Subcutaneous abdominal adipose tissue (tissue), 5 donors: ENCODE measurements around the gene NOTO.

Source experiments
- H3K27ac ChIP-seq: one replicate; pipeline ENCODE4 v1.7.0; 2013; ENCODE audit warnings: low read depth, mild to moderate bottlenecking, inconsistent platforms, low read length, moderate library complexity
- H3K27me3 ChIP-seq, 5 donors: one replicate each; pipeline ENCODE4 v1.7.0; 2013; ENCODE audit warnings: low read length in 5 of 5, inconsistent platforms in 1 of 5; ENCODE audit not compliant: control insufficient read depth in 5 of 5, insufficient read depth in 4 of 5
- H3K36me3 ChIP-seq, 5 donors: one replicate each; pipeline ENCODE4 v1.7.0; 2013; ENCODE audit warnings: low read length in 5 of 5; ENCODE audit not compliant: control insufficient read depth in 5 of 5, insufficient read depth in 5 of 5
- H3K4me1 ChIP-seq, 5 donors: one replicate each; pipeline ENCODE4 v1.7.0; 2013; ENCODE audit warnings: low read length in 5 of 5, mild to moderate bottlenecking in 3 of 5, moderate library complexity in 1 of 5; ENCODE audit not compliant: control insufficient read depth in 5 of 5, insufficient read depth in 5 of 5
- H3K4me3 ChIP-seq, 5 donors: one replicate each; pipeline ENCODE4 v1.7.0; 2013; ENCODE audit warnings: low read length in 5 of 5, low read depth in 1 of 5
- H3K9ac ChIP-seq, 5 donors: one replicate each; pipeline ENCODE4 v1.7.0; 2013; ENCODE audit warnings: low read length in 5 of 5, mild to moderate bottlenecking in 4 of 5, moderate library complexity in 3 of 5
- H3K9me3 ChIP-seq, 5 donors: one replicate each; pipeline ENCODE4 v1.7.0; 2013; ENCODE audit warnings: low read length in 5 of 5; ENCODE audit not compliant: control insufficient read depth in 5 of 5
- donor health status: healthy.
- donor health status: healthy.
- donor health status: healthy.
- donor health status: healthy.
- donor health status: healthy.

The NOTO gene

DNA sequence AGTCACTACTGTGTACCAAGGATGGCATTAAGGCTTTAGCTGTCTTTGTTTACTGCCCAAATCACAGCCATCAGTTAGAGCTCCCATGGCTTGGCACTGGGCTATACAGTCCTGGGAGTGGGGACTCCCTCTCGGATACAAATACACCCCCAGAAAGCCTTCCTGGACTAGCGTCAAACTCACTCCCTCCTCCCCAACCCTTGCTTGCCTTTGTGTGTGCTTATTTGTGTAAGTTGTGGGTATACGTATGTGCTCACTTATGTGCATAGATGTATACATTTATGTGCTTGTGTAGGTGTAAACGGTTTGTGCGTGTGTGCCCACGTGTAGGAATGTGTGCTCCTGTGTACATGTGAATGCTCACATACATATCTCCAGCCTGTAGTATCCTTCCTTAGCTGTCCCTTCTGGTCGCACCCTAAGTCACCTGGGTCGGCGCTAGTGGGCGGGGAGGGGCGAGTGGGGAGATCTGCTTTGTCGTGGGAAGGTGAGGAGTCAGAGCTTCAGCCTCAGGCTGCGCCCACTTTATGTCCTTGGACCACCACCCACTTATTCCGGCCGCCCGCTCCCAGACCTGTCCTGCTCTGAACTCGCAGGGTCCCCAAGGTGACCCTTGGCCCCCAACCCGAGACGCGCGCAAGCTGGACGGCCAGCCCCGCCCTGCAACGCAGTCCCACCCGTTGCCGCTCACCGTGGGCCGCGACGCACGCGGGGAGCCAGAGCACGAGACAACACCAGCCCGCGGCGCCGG lies 30.2 kb downstream of the NOTO start:
- Histone ChIP-seq H3K27ac (peak overlapping the region; percentile 46), H3K36me3 (peaks cover 0 to 29% (median 26%) of the 10 kb centered on the region in 5 donors), H3K9ac (peak overlapping the region; percentile 58 to 97 (median 65)), H3K4me1 (peaks cover 13 to 41% (median 34%) of the 10 kb centered on the region in 5 donors), H3K9me3 (no peaks in the 10 kb centered on the region), H3K4me3 (peak overlapping the region; percentile 73 to 97 (median 97)), H3K27me3 (no peaks in the 10 kb centered on the region)

DNA sequence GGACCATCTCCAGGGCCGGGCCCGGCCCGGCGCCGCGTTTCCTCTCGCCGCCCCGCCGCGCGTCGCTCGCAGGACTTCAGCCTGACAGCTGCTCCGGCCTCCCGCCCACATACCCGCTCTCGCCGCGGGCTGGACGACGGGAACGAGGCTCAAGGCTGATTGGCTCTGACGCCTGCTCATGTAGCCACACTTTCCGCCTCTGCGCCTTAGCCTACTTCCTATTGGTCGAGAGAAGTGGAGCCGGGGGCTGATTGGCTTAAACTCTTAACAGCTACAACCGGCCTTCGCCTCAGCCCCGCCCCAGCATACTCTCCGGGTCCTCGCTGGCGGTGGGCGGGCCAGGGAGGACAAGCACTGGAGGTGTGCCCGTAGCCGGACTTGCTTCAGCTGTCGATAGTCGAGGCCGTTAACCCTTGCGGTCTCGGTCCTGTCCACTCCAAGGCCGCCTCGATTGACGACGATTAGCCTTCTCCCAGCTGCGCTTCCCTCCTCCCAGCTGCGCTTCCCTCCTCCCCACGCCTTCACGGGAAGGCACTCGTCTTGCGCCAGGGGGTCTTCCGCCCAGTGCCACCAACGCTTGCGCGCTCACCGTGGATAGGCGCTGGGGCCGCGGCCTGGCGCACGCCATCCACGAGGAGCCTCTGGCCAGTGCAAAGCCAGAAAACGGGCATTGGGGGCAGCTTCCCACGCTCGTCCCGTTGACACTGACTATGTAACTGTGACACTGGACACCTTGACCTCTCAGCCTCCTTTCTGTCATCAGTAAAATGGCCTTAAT lies 31.0 kb downstream of the NOTO start, which contains the start of gene PRADC1:
PRADC1 (minus strand) TSS at position 86 of the 778 bp plus-strand sequence; CDS start at position 7, 79 bp downstream.
- peak within 1 kb of the TSS; percentile 94 for H3K27ac ChIP-seq
- peak within 1 kb of the TSS; percentile 73 to 99 (median 97) for H3K4me3 ChIP-seq
- H3K9ac ChIP-seq: peak within 1 kb of the TSS; percentile 82 to 98 (median 91)
- no peaks in the 10 kb centered on the region for H3K27me3 ChIP-seq
- no peaks in the 10 kb centered on the region for H3K9me3 ChIP-seq
- peaks cover 13 to 43% (median 34%) of the 10 kb centered on the region in 5 donors for H3K4me1 ChIP-seq
- peaks cover 0 to 22% (median 18%) of the 10 kb centered on the region in 5 donors for H3K36me3 ChIP-seq

DNA sequence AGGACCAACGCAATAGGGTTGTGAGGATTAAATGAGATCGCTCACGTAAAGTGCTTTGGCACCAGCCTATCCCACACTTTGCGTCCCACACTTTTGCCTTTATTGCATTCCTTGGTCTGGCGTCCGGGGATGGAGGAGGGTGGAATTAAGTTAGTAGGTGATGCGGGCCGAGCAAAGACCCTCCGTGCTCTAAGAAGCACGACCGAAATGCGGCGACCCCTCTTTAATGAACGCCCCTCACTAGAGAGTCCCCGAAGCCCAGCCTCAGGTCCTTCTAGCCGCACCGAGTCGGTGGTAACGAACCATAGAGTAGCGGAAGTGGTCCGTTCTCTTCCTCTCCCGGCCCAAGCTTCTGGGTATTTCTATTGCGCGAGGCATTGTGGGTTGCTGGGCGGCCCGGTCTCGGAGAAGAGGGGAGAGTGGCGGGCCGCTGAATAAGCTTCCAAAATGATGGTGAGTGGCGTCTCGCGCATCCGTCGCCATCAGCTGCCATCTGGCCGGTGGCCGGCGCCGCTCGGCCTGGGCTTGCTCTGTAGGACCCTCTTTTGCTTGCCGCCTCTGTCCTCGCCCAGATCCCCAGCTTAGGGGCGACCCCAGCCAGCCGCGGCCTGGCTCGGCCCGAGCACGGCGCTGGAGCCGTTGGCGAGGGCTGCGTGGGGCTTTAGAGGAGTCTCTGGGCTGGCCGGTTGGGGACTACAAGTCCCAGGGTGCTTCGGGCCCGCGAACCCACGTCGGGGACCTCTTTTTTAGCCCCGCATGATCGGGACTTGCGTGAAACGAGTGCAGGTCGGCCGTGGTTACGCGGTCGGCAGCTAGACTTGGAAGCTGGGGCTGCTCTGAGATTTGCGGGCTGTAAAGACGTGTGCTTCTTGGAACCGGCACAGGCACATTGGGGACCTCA lies 31.8 kb downstream of the NOTO start, which contains the start of gene CCT7:
CCT7 (plus strand) TSS at position 377 of the 901 bp plus-strand sequence; CDS start at position 448, 71 bp downstream.
- peak within 1 kb of the TSS; percentile 82 to 98 (median 91) for H3K9ac ChIP-seq
- peaks cover 0 to 22% (median 14%) of the 10 kb centered on the region in 5 donors for H3K36me3 ChIP-seq
- H3K9me3 ChIP-seq: no peaks in the 10 kb centered on the region
- H3K27me3 ChIP-seq: no peaks in the 10 kb centered on the region
- peaks cover 13 to 50% (median 39%) of the 10 kb centered on the region in 5 donors for H3K4me1 ChIP-seq
- H3K27ac ChIP-seq: peak within 1 kb of the TSS; percentile 94
- H3K4me3 ChIP-seq: peak within 1 kb of the TSS; percentile 73 to 99 (median 97)

DNA sequence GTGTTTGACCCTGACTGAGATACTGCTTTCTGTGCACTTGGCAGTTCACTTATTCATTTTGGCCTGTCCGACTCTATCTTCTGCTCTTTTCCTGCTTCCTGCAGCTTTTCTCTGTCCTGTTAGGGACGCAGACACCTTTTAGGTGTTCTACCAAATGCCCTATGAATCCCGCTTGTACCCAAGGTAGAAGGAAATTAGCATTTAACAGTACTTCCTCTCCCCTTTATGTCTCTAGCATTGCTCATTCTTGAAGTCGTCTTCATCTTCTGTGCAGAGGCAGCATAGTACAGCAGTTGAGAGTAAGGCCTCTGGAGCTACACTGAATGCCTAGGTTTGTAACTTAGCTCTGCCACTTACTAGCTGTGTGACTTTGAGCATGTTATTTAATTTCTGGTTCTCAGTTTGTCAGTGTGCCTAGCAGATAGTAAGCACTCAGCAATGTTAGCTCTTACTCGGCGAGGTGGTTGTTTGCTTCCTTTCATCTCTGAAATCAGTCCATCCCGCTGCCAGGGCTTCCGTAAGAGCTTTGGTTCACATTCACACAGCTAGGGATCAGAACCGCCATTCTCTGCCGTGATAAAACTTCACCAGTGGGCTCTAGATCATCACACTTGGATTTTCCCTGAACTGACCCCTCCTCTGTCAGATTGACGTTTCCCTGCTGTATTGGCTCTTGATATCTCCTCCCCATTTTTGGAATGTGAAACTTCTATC lies 33.1 kb downstream of the NOTO start:
- no peaks in the 10 kb centered on the region for H3K27me3 ChIP-seq
- peak overlapping the region; percentile 73 to 99 (median 97) for H3K4me3 ChIP-seq
- H3K27ac ChIP-seq: peak overlapping the region; percentile 94
- no peaks in the 10 kb centered on the region for H3K9me3 ChIP-seq
- peak overlapping the region; percentile 64 to 98 (median 88) for H3K9ac ChIP-seq
- peaks cover 3 to 21% (median 14%) of the 10 kb centered on the region in 5 donors for H3K36me3 ChIP-seq
- peaks cover 13 to 55% (median 44%) of the 10 kb centered on the region in 5 donors for H3K4me1 ChIP-seq

DNA sequence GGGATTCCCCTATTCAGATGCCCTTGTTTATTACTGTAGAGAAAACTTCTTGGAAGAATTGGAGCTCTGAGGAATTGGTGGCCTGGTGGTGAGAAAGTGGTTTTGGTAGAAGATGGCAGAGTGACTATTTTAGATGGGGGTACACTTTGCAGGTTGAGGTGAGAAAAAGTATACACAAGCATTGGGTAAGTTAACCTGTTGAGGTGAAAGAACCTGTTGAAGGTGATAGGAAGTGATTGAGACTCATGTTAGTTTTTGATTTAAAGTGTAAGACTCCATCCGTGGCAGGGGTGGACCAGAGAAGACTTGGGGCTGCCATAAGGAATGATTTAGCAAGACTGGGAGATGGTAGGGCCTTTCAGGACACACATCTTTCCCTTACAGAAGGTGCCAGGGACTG lies 34.8 kb downstream of the NOTO start:
- Histone ChIP-seq H3K4me1 (peaks cover 13 to 54% (median 44%) of the 10 kb centered on the region in 5 donors), H3K27me3 (no peaks in the 10 kb centered on the region), H3K36me3 (peaks cover 9 to 28% (median 17%) of the 10 kb centered on the region in 5 donors)

DNA sequence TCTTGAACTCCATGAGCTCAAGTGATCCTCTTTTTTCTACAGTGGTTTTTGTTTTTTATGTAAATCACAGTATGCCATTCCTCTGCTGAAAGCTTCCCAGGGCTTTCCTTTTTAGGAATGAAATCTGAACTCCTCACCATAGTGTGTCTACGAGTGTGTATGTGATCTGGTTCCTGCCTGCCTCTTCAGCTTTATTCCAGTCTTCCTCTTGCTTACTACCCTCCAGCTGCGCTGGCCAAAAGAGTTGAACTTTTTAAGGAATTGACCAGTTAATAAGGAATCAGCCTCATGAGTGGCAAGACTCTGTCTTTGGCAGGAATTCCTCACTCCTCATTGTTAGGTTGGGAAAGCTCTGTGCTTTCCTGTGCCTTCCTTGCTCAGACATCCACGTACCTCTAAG lies 35.8 kb downstream of the NOTO start:
- Histone ChIP-seq H3K27ac (no peak overlapping the region), H3K4me1 (peaks cover 9 to 48% (median 37%) of the 10 kb centered on the region in 5 donors), H3K27me3 (no peaks in the 10 kb centered on the region), H3K4me3 (no peak overlapping the region), H3K36me3 (peaks cover 11 to 37% (median 25%) of the 10 kb centered on the region in 5 donors), H3K9me3 (no peaks in the 10 kb centered on the region), H3K9ac (peak overlapping the region in 3 of 5 donors; percentile 9 to 51 (median 26))

More for the DNA sequence above, 34.8 kb downstream of the NOTO start:
- H3K4me3 ChIP-seq: no peak overlapping the region
- peak overlapping the region in 1 of 5 donors; percentile 60 for H3K9ac ChIP-seq
- H3K27ac ChIP-seq: no peak overlapping the region
- no peaks in the 10 kb centered on the region for H3K9me3 ChIP-seq

DNA sequence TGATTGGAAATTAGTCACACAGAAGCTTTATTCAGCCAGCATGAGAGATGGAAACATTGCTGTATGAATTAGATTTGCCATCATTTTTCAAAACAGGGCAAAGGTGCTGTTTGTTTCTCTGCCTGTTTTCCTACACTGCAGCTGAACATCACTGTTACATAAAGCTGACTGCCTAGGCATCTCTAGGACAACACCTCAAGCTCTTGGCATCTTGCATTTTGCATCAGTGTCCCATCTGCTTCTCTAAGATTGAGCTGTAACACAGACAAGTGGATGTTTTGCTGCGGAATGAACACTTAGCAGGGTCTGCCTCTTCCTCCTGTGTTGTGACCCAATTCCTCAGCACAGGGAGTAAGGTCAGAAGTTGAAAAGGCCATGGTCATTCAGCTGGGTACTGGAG lies 36.6 kb downstream of the NOTO start:
- H3K9ac ChIP-seq: peak overlapping the region in 1 of 5 donors; percentile 19
- no peak overlapping the region for H3K4me3 ChIP-seq
- peaks cover 7 to 40% (median 30%) of the 10 kb centered on the region in 5 donors for H3K4me1 ChIP-seq
- H3K9me3 ChIP-seq: no peaks in the 10 kb centered on the region
- H3K36me3 ChIP-seq: peaks cover 17 to 45% (median 32%) of the 10 kb centered on the region in 5 donors
- H3K27me3 ChIP-seq: no peaks in the 10 kb centered on the region
- no peak overlapping the region for H3K27ac ChIP-seq

DNA sequence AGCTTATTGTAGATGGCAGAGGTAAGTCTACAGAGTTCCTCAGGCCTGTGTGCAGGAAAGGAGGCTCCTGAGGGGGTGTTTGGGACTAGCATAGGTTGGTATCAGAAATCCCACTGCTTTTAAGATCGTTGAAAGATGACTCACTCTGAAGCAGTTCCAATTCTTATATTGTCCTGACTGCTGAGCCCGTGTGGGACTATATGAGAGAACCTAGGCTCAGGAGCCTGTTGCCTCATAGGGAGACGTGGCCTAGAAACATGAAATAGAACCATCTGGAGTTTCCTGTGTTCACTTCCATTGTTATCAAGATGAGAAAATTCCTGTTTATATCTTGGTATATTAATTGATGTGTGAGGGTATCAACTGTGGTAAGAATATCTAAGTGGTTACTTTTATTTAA lies 37.4 kb downstream of the NOTO start:
- H3K9me3 ChIP-seq: no peaks in the 10 kb centered on the region
- no peak overlapping the region for H3K4me3 ChIP-seq
- no peak overlapping the region for H3K27ac ChIP-seq
- peak overlapping the region in 4 of 5 donors; percentile 10 to 39 (median 32) for H3K9ac ChIP-seq
- peaks cover 20 to 53% (median 40%) of the 10 kb centered on the region in 5 donors for H3K36me3 ChIP-seq
- H3K4me1 ChIP-seq: peaks cover 7 to 37% (median 28%) of the 10 kb centered on the region in 5 donors
- H3K27me3 ChIP-seq: no peaks in the 10 kb centered on the region
